ENCODE data around the gene PDCD1LG2.
A peak's percentile ranks its signal among the peaks of the same experiment; 100 is the strongest.

The PDCD1LG2 gene

DNA sequence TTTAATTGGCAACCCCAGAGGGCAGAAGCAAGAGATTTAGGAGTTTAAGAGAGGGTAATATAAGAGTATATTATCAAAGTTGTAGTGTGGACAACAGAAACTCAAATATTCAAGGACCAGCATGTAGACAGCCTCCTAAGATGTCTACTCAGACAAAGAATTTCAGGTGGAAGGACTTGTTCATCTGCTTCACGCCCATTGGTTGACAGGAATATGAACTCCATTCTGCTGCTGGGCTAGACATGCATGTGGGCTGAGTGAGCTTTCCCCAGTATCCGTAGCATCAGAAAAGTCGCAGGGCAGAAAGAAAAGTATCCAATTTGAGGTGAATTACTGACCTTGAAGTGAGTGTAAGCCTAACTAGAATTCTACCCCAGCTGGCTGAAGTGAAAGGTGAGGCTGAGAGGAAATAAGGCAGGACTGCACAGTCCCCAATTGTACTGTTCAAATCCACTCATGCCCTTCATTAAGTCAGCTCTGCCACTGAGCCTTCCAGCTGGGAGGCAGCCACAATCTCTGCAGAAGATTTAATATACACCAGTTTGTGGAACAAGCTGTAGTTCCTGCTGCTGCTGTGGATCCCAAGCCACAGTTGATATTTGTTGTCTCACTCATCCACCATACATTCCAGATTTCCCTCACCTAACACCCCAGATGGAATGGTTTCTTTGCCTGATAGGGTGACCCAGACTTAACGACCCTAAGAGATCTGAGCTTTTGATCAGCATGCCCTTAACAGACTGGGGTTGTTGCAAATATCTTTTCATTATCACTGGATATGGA, 41.2 kb downstream of the PDCD1LG2 start:
- Histone ChIP-seq H3K79me2 (ENCODE audit: low read length) (no peaks in the 10 kb centered on the region), H3K27ac (ENCODE audit: low read length) (no peak overlapping the region), H3K4me2 (ENCODE audit: low read length) (no peak overlapping the region), H3K9me3 (ENCODE audit: insufficient read depth, low read length) (no peaks in the 10 kb centered on the region), H3K4me1 (ENCODE audit: low read length) (peaks cover 19% of the 10 kb centered on the region), H2AFZ (ENCODE audit: low read depth, low read length) (no peak overlapping the region), H3K4me3 (ENCODE audit: low read length) (no peak overlapping the region), H3K36me3 (replicated peaks; ENCODE audit: low read depth, low read length) (peaks cover 2% of the 10 kb centered on the region), H3K9ac (ENCODE audit: low read length) (no peak overlapping the region), H4K20me1 (ENCODE audit: insufficient read depth, low read length) (no peaks in the 10 kb centered on the region), H3K27me3 (ENCODE audit: low read depth, low read length) (no peaks in the 10 kb centered on the region)
- TF ChIP-seq, protein P1, sequence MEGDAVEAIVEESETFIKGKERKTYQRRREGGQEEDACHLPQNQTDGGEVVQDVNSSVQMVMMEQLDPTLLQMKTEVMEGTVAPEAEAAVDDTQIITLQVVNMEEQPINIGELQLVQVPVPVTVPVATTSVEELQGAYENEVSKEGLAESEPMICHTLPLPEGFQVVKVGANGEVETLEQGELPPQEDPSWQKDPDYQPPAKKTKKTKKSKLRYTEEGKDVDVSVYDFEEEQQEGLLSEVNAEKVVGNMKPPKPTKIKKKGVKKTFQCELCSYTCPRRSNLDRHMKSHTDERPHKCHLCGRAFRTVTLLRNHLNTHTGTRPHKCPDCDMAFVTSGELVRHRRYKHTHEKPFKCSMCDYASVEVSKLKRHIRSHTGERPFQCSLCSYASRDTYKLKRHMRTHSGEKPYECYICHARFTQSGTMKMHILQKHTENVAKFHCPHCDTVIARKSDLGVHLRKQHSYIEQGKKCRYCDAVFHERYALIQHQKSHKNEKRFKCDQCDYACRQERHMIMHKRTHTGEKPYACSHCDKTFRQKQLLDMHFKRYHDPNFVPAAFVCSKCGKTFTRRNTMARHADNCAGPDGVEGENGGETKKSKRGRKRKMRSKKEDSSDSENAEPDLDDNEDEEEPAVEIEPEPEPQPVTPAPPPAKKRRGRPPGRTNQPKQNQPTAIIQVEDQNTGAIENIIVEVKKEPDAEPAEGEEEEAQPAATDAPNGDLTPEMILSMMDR (IDR thresholded peaks at IDR 0.05; ENCODE audit: low read depth, low read length), result no peak
- no peak for TF ChIP-seq EZH2phosphoT487 (IDR thresholded peaks at IDR 0.05; ENCODE audit: low read depth)

DNA sequence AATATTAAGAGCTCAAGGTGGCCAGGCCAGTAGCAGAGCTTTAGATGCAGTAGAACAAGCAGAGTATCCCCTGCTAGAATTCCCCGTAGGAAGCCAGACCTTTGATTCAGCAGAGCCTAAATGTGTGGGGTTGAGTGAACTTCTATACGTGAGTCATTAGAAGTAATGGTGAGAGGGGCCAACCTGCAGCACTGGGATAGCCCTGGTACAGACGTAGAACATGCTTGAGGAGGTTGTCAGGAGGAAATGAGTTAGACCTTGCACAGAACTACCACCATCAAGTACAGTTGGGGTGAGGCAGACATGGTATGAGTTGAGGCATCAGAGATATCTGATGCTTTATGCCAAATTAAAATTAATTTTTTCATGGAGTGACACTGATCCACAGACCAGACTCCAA, 42.0 kb downstream of the PDCD1LG2 start:
- Histone ChIP-seq H2AFZ (ENCODE audit: low read depth, low read length) (no peak overlapping the region), H4K20me1 (ENCODE audit: insufficient read depth, low read length) (no peaks in the 10 kb centered on the region), H3K4me2 (ENCODE audit: low read length) (no peak overlapping the region), H3K9ac (ENCODE audit: low read length) (no peak overlapping the region), H3K27ac (ENCODE audit: low read length) (no peak overlapping the region), H3K4me3 (ENCODE audit: low read length) (no peak overlapping the region), H3K27me3 (ENCODE audit: low read depth, low read length) (no peaks in the 10 kb centered on the region), H3K79me2 (ENCODE audit: low read length) (no peaks in the 10 kb centered on the region), H3K36me3 (replicated peaks; ENCODE audit: low read depth, low read length) (peaks cover 2% of the 10 kb centered on the region), H3K9me3 (ENCODE audit: insufficient read depth, low read length) (no peaks in the 10 kb centered on the region), H3K4me1 (ENCODE audit: low read length) (peaks cover 19% of the 10 kb centered on the region)
- no peak for TF ChIP-seq EZH2phosphoT487 (IDR thresholded peaks at IDR 0.05; ENCODE audit: low read depth)
- TF ChIP-seq, protein P1 (IDR thresholded peaks at IDR 0.05; ENCODE audit: low read depth, low read length), result no peak

DNA sequence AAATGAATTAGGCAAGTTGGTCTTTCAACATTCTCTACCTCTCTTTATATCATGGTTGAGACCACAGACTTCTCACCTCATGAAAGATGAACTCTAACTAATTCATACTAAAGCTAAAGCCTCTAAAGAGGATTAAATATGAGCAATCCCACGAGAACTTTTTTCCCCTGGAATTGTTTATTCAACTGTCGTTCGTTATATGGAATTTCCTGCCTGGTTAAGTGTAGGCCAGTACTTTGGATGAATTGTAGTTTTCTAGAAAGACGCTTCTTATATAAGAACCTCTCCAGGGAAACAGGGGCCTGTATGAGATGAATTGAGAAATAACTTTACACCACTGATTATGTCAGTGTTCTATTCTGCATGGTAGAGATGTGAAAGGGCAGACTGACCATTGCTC, 42.9 kb downstream of the PDCD1LG2 start:
- H3K4me1 ChIP-seq (ENCODE audit: low read length), result peaks cover 16% of the 10 kb centered on the region
- H3K36me3 ChIP-seq (replicated peaks; ENCODE audit: low read depth, low read length), result peaks cover 2% of the 10 kb centered on the region
- TF ChIP-seq, protein P1 (IDR thresholded peaks at IDR 0.05; ENCODE audit: low read depth, low read length), result no peak
- TF ChIP-seq EZH2phosphoT487 (IDR thresholded peaks at IDR 0.05; ENCODE audit: low read depth), result no peak
- no peak overlapping the region for H2AFZ ChIP-seq (ENCODE audit: low read depth, low read length)
- H3K27ac ChIP-seq (ENCODE audit: low read length), result no peak overlapping the region
- H3K9ac ChIP-seq (ENCODE audit: low read length), result no peak overlapping the region
- H3K9me3 ChIP-seq (ENCODE audit: insufficient read depth, low read length), result no peaks in the 10 kb centered on the region
- no peak overlapping the region for H3K4me2 ChIP-seq (ENCODE audit: low read length)
- H4K20me1 ChIP-seq (ENCODE audit: insufficient read depth, low read length), result no peaks in the 10 kb centered on the region
- no peaks in the 10 kb centered on the region for H3K27me3 ChIP-seq (ENCODE audit: low read depth, low read length)
- H3K4me3 ChIP-seq (ENCODE audit: low read length), result no peak overlapping the region
- no peaks in the 10 kb centered on the region for H3K79me2 ChIP-seq (ENCODE audit: low read length)

DNA sequence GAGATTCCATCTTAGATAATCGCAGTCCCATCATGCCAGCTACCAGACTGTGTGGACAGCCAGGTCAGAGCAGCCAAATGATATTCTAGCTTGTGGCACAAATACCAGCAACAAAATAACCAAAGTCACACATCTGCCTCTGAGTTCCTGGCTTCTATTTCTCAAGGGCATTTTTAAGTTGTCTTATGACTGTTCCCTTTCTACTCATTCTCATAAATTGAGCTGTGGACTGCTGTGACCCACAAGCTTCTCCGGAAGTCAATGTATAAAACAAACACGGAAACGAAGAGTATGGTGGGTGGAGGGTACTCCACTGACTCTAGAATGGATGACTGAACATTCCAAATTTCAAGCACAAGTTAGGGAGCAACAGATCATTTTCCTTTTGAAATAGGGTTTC, 43.9 kb downstream of the PDCD1LG2 start:
- H3K4me3 ChIP-seq (ENCODE audit: low read length), result peak overlapping the region; percentile 21; the same call in 1 of the 2 replicates
- peaks cover 2% of the 10 kb centered on the region for H3K36me3 ChIP-seq (replicated peaks; ENCODE audit: low read depth, low read length)
- H3K27ac ChIP-seq (ENCODE audit: low read length), result peak overlapping the region; percentile 69
- peaks cover 16% of the 10 kb centered on the region for H3K4me1 ChIP-seq (ENCODE audit: low read length)
- peak overlapping the region; percentile 65 for H3K4me2 ChIP-seq (ENCODE audit: low read length)
- no peaks in the 10 kb centered on the region for H3K79me2 ChIP-seq (ENCODE audit: low read length)
- H3K9ac ChIP-seq (ENCODE audit: low read length), result 0 out of 2 replicates have a peak overlapping the region, but pooled peaks have one; percentile 3
- no peaks in the 10 kb centered on the region for H3K9me3 ChIP-seq (ENCODE audit: insufficient read depth, low read length)
- peak overlapping the region; percentile 74 for H2AFZ ChIP-seq (ENCODE audit: low read depth, low read length)
- no peaks in the 10 kb centered on the region for H4K20me1 ChIP-seq (ENCODE audit: insufficient read depth, low read length)
- H3K27me3 ChIP-seq (ENCODE audit: low read depth, low read length), result no peaks in the 10 kb centered on the region
- TF ChIP-seq, protein P1 (IDR thresholded peaks at IDR 0.05; ENCODE audit: low read depth, low read length), result no peak
- no peak for TF ChIP-seq EZH2phosphoT487 (IDR thresholded peaks at IDR 0.05; ENCODE audit: low read depth)
